ENCODE results near the gene GATAD2B.
"Not testable (repeated sequence)": the region's sequence is repeated elsewhere in the genome, so short reads cannot be mapped to it uniquely, and the experiment has no call there.

GATAD2B gene

DNA sequence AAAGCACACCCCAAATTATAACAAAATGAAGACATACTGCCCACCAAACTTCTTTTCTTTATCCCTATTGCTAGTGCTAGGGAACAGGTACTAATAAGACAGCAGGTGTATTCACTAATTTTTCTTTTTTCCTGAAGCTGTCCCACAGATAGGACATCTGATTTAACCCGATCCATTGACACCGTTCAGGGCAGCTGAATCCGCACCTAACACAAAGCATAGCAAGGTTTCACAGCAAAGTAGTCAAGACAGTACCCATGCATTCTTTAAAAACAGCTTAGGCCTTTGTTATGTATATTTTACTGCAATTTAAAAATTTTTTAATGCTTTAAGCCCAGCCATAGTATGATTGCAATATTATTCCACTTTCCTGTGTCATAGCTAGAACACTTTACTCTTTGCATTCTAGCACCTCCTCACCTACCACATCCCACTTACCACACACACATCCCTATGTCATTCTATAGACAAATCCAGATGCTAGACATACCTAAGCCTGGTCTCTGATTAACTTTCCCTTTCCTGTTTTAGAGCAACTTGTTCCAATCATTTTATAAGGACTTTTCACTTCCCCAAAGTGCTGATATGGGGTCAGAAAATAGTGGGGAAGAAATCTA is 40.4 kb downstream of the GATAD2B start:
- no peak for DNase-seq

DNA sequence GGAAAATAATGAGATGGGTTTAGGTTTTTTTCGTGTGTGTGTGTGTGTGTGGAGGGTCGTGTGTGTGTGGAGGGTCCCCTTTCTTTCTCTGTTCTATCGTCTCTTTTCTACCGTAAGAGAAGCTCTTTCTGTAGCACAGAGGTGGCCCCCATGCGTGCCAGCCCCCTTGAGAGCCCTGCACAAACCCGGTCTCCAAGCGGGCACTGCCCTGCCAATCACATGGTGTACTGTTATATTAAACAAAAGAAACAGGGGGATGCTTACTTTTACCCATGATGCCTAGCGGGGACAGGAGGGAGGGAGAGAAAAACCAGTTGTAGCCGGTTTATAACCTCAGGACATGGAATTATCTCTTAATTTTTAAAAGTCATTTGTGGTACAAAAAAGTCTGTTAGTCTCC is 41.0 kb downstream of the GATAD2B start:
- no peak for DNase-seq

DNA sequence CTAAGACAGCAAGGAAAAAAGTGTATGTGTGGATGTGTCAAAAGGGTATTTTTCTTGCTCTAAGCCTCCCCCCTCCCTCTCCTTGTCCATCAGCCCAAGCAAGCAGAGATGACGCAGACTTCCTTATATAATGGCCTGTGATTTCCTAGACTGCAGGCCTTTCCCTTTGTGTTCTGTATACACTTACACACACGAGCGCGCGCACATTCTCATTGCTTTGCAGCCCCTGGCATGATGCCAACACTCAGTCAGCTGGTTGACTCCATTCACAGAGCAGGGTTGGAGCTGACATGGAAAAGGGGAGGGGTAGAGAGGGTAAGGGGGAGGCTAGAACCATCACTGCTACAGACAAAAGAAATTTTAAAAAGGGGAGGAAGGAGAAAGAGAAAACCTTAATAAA is 41.8 kb downstream of the GATAD2B start:
- peak; percentile 18 for DNase-seq

DNA sequence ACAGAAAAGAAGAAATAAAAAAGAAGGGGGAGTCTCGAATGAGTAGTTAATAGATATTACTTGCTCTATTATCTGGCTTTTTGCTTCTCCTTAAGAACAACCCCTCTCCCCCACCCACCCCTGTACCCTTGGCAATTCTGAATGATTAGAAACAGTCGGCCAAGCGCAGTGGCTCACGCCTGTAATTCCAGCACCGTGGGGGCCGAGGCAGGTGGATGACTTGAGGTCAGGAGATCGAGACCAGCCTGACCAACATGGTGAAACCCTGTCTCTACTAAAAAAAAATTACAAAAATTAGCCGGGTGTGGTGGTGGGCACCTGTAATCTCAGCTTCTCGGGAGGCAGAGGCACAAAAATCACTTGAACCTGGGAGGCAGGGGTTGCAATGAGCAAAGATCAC is 42.7 kb downstream of the GATAD2B start:
- DNase-seq = no peak

DNA sequence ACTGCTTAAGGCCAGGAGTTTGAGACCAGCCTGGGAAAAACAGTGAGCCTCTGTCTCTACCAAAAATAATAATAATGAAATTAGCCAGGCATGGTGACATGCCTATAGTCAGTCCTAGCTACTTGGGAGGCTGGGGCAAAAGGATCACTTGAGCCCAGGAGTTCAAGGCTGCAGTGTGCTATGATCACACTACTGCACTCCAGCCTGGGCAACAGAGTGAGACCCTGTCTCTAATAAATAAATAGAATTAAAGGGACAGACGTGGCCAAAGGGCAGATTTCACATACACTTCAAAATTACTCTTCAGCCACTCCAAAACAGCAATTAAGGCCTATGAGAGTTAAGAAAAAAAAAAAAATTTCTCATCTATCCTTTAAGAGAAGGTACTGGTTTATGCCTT is 45.7 kb downstream of the GATAD2B start:
- DNase-seq = no peak

DNA sequence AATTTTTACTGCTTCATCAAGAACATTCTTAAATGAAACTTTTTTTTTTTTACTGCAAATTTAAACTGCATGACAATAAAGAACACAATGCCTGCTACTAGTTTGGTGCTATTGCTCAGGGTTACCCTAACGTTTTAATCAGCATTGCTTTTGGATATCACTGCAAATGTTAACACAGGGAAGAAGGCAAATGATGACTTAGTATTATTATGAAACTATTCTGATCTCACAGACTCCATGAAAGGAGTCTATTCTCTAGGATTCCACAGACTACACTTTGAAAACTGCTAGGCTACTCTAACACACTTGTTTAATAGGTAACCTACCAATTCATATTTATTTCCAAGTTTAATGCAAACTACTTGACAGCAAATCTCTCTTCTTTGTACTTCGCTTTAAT is 49.8 kb downstream of the GATAD2B start:
- DNase-seq = no peak

DNA sequence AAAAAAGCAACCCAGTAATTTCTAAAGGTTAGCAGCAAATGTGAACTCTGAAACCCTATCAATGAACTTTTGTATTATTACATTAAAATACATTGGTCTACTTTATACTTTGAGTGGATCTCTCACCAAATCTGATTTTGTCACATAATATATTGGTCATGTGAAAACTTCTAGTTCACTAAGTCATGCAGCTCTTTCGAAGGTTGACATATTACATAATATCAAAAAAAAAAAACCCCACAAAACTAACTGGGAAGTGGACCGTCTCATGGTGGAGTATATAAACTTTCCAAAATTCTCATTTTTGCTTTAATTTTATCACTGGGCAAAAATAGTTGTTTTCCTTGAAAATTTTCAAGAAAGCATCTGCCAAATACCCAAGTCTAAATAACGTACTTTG is 50.4 kb downstream of the GATAD2B start:
- DNase-seq = no peak

DNA sequence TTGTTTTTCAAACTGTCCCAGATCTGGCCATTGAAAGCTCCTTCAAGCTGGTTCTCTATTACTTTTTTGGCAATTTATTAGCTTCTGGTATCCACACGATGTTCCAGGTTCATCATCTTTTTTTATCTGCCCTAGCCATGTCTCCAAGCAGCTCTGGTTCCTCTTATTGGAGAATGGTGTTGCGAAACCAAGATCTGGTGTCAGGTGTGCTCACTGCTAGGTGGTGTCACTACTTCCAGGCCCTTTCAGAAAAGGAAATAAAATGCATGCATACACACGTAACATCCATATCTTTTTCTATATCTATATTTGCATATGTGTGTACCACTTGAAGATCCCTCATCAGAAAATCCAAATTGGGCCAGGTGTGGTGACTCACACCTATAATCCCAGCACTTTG is 53.3 kb downstream of the GATAD2B start:
- no peak for DNase-seq

DNA sequence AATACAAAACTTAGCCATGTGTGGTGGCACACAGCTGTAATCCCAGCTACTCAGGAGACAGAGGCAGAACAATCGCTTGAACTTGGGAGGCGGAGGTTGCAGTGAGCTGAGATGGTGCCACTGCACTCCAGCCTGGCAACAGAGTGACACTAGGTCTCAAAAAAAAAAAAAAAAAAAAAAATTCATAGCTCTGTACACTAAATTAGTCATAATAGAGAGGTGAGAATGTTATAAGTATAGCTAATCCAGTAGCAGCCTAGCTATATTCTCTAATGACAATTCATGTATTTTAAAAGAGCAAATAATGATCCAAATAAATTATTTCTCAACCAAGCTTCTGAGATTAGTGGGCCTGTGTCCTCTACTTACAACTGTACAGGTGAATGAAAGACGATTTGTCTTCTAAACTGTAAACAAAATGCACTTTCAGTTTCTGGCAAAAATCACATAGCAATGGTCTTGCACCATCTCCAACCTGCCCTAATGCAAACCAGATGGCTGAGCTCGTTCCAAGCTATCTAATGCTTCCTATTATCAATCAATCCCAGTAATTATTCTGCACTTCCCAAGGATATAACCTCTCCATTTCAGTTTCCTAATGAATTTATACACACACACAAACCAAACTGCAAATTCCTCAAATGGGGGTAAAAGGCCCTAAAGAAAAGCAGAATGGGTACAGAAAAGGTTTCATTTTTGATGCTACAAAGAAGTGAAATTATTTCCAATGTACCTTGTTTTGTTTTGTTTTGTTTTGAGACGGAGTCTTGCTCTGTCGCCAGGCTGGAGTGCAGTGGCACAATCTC is 56.5 kb downstream of the GATAD2B start:
- DNase-seq = no peak

DNA sequence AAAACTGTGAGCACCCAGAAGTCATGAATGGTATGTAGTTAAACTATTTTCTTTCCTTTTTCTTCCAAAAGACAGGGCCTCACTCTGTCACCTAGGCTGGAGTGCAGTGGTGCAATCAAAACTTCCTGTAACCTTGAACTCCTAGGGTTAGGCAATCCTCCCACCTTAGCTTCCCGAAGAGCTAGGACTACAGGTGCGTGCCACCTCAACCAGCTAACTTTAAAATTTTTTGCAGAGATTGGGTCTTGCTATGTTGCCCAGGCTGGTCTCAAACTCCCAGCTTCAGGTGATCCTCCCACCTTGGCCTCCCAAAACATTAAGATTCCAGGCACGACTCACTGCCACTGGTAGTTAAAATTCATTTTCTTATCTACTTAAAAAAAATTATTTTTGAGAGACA is 62.5 kb downstream of the GATAD2B start:
- no peak for DNase-seq

DNA sequence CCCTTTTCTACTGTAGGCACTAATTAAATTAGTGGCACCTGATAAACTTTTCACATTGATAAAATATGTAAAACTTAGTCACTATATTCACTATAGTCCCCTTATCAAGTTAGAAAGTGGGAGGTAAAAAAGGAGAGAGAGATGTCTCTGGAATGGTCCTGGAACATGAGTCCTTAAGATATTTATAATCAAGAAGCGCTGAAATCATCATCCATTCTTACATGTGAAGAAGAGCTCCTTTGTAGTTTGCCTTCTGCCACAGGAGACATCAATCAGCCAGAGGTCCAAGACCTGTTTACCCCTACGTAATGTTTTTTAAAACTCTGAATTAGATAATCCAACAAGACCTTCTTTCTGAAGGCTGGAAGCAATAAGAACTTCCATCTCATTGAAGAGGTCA is 65.3 kb downstream of the GATAD2B start:
- DNase-seq = no peak

DNA sequence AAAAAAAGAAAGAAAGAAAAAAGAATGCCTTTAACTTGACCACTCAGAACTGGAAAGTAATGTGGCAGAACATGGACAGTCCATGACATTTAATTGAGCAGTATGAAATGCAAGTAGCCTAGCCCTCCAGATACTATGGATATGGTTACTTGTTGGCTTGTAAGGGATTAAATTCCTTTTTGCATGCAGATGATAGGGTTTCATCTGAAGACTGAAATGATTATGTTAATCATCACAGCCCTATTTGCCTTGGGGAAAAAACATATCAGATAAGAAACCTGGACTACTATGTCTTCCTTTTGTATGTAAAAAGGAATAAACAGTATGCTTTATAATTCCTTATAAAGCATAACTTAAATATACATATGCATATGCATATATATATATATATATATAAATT is 66.0 kb downstream of the GATAD2B start:
- no peak for DNase-seq

DNA sequence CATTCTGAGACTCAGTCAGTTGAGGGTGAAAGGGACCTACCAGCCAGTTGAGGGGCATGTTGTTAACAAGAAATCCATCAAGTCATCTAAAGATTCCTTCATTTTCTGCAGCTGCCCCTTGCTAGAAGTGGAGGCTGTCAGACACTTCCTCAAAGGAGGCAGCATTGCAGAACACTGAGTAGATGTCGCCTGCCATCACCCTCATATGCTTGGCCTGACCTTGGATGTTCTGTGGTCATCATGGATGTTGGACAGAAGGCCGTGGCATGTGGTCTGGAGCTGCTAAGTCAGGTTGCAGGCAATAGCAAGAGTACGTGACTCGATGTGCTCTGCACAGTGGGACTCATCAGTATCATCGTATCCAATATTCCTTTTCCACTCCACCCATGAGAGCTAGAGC is 70.6 kb downstream of the GATAD2B start:
- DNase-seq = no peak

DNA sequence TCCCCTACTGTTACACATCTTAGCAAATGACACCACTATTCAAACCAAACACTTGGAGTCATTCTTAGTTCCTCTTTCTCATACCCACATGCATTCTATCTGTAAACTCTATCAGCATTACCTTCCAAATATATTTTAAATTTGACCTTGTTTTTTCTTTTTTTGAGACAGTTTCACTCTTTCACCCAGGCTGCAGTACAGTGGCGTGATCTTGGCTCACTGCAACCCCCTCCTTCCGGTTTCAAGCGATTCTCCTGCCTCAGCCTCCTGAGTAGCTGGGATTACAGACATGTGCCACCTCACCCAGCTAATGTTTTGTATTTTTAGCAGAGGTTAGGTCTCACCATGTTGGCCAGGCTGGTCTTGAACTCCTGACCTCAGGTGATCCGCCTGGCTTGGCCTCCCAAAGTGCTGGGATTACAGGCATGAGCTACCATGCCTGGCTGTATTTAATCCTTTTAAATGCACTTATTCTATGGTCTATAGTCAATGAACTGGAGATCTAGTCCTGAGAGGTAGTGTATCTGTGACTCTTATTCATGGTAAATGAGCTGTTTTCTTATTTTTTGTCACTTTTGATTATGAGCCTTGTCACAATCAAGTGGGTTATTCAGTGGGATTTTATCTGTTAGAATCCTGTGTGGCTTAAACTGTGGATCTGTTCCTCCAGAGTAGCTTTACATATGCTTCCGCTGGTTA is 73.1 kb downstream of the GATAD2B start:
- DNase-seq = peak; percentile 14

DNA sequence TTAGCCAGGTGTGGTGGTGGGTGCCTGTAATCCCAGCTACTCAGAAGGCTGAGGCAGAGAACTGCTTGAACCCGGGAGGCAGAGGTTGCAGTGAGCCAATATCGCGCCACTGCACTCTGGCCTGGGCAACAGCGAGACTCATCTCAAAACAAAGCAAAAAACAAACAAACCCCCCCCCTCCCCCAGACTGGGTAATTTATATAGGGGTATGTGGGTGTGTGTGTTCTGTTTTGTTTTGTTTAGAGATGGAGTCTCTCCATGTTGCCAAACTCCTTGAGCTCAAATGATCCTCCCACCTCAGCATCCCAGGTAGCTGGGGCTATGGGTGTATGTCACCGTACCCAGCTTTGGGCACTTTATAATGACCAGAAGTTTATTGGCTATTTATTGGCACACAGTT is 74.0 kb downstream of the GATAD2B start:
- no peak for DNase-seq

DNA sequence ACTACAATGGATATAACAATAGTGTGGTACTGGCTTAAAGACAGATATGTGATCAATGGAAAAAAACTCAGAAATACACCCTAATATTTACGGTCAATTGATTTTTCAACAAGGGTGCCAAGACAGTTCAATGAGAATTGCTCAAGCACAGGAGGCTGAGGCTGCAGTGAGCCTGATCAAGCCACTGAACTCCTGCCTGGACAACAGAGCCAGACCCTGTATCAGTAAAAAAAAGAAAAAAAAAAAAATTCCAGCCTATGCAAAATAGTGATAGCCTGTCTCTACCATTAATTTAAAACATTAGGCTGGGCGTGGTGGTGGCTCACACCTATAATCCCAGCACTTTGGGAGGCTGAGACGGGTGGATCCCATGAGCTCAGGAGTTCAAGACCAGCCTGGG is 77.6 kb downstream of the GATAD2B start:
- no peak for DNase-seq

DNA sequence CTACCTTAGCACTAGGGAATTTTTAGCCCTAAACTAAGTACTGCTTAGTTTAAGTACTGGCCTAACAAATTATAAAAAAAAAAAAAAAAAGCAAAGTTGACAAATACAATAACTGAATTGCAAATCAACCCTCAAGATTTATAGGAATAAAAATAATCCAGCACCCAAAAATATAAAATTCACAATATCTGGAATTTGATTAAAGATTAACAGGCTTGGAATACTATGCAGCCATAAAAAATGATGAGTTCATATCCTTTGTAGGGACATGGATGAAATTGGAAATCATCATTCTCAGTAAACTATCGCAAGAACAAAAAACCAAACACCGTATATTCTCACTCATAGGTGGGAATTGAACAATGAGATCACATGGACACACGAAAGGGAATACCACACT is 78.4 kb downstream of the GATAD2B start:
- DNase-seq = not testable (repeated sequence)

DNA sequence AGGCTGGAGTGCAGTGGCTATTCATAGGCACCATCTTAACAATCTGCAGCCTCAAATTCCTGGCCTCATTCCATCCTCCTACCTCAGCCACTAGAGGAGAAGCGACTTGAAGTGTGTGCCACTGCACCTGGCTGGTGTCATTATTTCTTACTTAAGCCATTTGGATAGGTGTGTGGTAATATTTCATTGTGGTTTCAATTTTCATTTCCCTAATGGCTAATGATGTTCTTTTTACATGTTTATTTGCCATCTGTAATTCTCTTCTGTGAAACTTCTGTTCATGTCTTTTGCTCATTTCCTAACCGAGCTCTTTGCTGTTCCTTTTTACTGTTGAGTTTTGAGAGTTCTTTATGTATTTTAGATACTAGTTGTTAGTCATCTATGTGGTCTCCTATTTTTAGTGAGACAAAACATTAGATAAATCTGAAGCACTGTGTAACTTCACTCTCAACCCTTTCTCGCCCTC is 80.7 kb downstream of the GATAD2B start:
- DNase-seq = no peak

DNA sequence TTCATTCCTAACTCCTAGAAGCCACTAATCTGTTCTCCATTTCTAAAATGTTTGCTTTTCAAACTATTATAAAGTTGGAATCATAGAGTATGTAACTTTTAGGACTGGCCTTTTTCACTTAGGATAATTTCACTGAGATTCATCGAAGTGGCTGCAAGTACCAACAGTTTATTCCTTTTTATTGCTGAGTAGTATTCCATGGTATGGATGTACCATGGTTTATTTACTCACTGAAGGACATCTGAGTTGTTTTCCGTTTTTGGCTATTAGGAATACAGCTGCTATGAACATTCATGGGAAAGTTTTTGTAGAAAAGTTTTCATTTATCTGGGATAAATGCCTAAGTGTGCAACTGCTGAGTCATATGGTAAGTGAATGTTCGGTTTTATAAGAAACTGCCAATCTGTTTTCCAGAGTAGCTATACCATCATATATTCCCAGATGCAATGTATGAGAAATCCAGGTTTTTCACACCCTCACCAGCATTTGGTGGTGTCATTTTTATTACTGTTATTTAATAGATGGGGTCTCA is 81.2 kb downstream of the GATAD2B start:
- no peak for DNase-seq

DNA sequence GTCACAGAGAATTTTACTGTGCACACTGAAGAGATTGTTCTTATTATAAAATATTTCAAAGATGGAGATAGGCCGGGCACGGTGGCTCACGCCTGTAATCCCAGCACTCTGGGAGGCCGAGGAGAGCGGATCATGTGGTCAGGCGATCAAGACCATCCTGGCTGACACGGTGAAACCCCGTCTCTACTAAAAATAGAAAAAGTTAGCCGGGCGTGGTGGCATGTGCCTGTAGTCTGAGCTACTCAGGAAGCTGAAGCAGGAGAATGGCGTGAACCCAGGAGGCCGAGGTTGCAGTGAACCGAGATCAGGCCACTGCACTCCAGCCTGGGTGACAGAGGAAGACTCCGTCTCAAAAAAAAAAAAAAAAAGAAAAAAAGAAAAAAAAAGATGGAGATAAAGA is 82.0 kb downstream of the GATAD2B start:
- not testable (repeated sequence) for DNase-seq

DNA sequence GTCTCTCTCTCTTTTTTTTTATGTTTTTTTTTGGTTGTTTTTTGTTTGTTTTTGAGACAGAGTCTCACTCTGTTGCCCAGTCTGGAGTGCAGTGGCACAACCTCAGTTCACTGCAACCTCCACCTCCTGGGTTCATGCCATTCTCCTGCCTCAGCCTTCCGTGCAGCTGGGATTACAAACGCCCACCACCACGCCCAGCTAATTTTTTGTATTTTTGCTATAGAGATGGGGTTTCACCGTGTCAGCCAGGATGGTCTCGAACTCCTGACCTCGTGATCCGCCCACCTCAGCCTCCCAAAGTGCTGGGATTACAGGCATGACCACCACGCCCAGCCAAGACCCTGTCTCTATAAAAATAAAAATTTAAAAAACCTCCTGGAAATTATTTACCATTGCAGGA is 88.8 kb downstream of the GATAD2B start:
- not testable (repeated sequence) for DNase-seq

DNA sequence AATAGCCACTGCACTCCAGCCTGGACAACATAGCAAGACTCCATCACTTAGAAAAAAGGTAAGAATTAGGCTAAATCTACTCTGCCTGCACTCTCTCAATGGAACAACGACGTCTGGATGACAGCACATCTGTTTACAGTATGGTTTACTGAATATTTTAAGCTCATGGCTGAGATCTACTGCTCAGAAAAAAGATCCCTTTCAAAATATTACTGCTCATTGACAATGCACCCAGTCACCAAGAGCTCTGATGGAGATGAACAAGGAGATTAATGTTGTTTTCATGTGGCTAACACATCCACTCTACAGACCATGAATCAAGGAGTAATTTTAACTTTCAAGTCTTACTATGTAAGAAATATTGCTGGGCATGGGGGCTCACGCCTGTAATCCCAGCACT is 89.6 kb downstream of the GATAD2B start:
- no peak for DNase-seq

DNA sequence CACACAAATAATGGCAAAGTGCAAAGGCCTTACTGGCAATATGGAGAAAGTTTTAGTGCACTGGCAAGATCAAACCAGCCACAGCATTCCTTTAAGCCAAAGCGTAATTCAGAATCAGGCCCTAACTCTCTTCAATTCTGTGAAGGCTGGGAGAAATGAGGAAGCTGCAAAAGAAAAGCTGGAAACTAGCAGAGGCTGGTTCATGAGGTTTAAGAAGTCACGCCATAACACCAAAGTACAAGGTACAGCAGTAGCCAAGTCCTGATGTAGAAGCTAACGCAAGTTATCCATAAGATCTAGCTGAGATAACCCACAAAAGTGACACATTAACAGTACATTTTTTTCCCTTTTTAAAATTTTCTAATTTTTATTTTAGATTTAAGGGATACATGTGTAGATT is 90.5 kb downstream of the GATAD2B start:
- no peak for DNase-seq

DNA sequence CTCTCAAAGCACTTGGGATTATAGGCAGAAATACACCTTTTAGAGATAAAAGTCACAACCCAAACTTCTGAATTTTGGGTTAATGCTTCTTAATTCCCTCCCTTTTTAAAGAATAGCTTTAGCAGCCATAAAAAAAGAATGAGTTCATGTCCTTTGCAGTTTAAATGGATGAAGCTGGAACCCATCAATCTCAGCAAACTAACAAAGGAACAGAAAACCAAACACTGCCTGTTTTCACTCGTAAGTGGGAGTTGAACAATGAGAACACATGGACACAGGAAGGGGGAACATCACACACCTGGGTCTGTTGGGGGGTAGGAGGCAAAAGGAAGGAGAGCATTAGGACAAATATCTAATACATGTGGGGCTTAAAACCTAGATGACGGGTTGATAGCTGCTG is 91.7 kb downstream of the GATAD2B start:
- DNase-seq = no peak
